Right cardiac atrium (tissue), 5 donors: ENCODE measurements around the gene OR2F1. TPM values are rescaled to one million over a fixed set of nuclear protein-coding genes. Genes with fewer than 3 reads are reported as not detected.

Source experiments
- ATAC-seq, 2 donors: fragments of 200-7000 bp; cut with Tn5 transposase; one replicate each; pipeline versions ENCODE4 v1.8.0 to v1.9.1; 2020; ENCODE audit warnings: moderate library complexity in 2 of 2, mild to moderate bottlenecking in 1 of 2
- DNase-seq, 3 donors: peaks; one replicate each; pipeline ENCODE4 v3.0.0-alpha.2; 2020
- H3K27ac ChIP-seq: one replicate; pipeline ENCODE4 v1.5.1; 2013; ENCODE audit warnings: mild to moderate bottlenecking, low read length, control low read depth, moderate library complexity
- H3K27me3 ChIP-seq: one replicate; pipeline ENCODE4 v1.6.1; 2013; ENCODE audit not compliant: control insufficient read depth, insufficient read depth
- H3K4me1 ChIP-seq: one replicate; pipeline ENCODE4 v1.6.1; 2013; ENCODE audit warnings: low read length; ENCODE audit not compliant: control insufficient read depth, insufficient read depth
- H3K4me3 ChIP-seq: one replicate; pipeline ENCODE4 v1.5.1; 2013; ENCODE audit warnings: low read length, control low read depth
- H3K9me3 ChIP-seq: one replicate; pipeline ENCODE4 v1.6.1; 2013; ENCODE audit warnings: low read length; ENCODE audit not compliant: control insufficient read depth
- WGBS: extraction: QIAGEN DNeasy Blood & Tissue Kit; methylation state at CpG from one replicate; pipeline ENCODE4 v1.1.7; 2013; 5-methylcytosine and 5-hydroxymethylcytosine counted together
- intact Hi-C, 4 donors: fragments of 100-400 bp; cut with DNase I; formaldehyde crosslinking; loops; one replicate each; pipeline versions ENCODE4 v1.11.0 to v1.14.0; 2022 to 2023
- polyA plus RNA-seq: library from polyadenylated mRNA; stranded (reverse); fragments of 200-250 nt; gene quantifications from one replicate; pipeline ENCODE4 v1.2.3, GENCODE V29; 2013
- total RNA-seq, 4 donors: library from RNA; stranded (reverse); fragmentation: NEBNext Ultra II Directional; extraction: Animal tissue kit (Norgen Biotek cat#: 25700); gene quantifications; one replicate each; pipeline ENCODE4 v1.2.1, GENCODE V29; 2021
- donor health status: healthy with polysubstance abuse.
- donor health status: DM: no; HTN: yes; CAD: no.
- donor health status: DM: no; HTN: no; CAD: no.
- donor health status: DM: no; HTN: yes; CAD: no; lungs with severe emphysema.
- donor health status: DM: yes; HTN: yes; CAD: no.

Gene OR2F1
- total and polyA plus RNA-seq, 5 donors = not detected

DNA sequence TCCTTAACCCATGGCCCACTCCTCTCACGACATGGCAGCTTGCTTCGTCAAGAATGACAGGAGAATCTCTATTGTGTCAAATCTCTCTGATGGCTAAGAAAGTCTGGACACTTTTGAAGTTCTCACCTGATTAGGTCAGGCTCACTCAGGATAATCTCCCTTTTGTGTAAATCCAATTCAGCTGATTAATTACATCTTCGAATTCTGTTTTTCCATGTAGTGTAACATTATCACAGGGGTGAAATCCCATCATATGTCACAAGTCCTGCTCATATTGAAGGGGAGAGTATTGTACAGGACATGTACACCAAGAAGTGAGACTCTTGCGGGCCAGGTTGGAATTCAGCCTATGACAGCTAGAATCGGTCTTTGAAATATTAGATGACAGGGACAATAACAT, 29.3 kb downstream of the OR2F1 start:
- Histone ChIP-seq H3K4me3 (no peak overlapping the region), H3K9me3 (no peaks in the 10 kb centered on the region), H3K27me3 (no peaks in the 10 kb centered on the region), H3K4me1 (no peaks in the 10 kb centered on the region), H3K27ac (no peak overlapping the region)
- WGBS = 91% methylated on average over 5 of the region's 5 CpGs
- DNase-seq (no peak), ATAC-seq (no peak)
- intact Hi-C loops = no loop called here

DNA sequence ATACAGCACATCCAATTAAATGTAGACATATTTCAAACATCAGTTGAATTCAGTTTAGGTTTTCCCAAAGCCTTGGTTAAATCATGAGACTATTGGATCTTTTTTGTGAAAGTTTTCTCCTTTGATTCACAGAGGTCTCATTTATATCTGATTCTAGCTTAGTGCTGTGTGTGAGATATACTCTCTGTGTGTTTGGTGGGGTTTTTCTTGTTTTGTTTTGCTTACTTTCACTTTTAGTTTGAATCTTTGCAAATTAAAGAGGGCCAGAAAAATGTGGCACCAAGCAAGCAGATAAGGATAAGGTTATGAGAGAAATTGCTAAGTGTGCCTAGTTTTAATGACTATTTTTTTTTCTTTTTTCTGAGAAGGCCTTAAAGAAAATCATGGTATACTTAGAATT, 32.9 kb downstream of the OR2F1 start:
- intact Hi-C loops = no loop called here
- no peak for ATAC-seq
- H3K4me1 ChIP-seq = no peaks in the 10 kb centered on the region

DNA sequence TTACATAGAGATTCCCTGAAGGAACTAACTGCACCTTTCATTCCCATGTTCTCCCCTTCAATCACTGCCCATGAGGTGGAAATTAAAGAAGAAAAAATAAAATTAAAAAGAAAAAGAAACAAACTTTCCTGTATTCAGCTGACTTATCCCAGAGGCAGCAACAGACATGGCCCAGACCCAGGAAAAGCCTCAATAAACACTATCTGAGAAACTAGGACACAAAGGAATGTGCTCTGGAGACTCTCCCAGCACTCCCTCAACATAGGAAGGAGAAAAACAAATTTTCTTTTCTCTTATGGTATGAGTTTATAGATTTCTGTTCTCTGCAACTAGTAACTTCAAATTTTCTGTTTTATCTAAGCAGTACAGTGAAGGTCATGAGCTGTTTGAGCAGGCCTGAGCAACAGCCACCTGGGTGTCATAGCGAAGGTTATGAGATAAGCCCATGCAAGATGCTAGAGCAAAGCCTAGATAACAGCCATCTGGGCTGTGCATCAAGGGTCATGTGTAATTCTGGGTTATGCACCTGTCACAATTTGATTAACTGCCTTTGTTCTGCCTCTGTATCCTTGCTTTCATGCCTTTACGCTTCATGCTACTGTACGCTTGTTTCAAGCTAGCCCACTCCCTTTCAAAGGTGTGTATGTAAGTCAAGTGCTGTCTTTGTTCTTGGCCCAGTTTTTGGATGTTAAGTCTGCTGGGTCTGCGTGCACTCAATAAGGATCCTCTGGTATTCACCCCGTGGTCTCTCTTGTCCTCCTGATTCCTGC, 34.5 kb downstream of the OR2F1 start:
- Histone ChIP-seq H3K9me3 (no peaks in the 10 kb centered on the region), H3K27ac (no peak overlapping the region), H3K27me3 (no peaks in the 10 kb centered on the region), H3K4me1 (no peaks in the 10 kb centered on the region), H3K4me3 (no peak overlapping the region)
- intact Hi-C loops = no loop called here
- no peak for ATAC-seq
- WGBS = 87% methylated on average over 5 of the region's 5 CpGs
- DNase-seq = no peak

More for the DNA sequence above, 32.9 kb downstream of the OR2F1 start:
- Histone ChIP-seq H3K9me3 (no peaks in the 10 kb centered on the region), H3K27ac (no peak overlapping the region), H3K4me3 (no peak overlapping the region), H3K27me3 (no peaks in the 10 kb centered on the region)
- no peak for DNase-seq

DNA sequence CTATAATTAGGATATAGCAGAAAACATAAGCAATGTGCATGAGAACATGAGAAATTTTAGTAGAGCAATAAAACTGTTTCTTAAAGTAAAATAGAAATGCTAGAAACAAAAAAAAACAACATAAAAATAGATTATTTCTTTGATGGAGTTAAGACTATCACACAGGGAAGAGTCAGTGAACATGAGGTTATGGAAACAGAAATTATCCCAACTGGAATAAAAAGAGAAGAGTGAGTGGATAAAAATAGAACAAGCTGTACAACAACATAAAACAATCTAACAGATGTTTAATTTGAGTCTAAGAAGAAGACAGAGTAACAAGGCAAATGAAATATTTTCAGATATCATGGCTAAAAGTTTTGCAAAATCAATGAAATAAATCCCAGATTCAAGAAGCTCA, 38.0 kb downstream of the OR2F1 start:
- intact Hi-C loops = no loop called here
- ATAC-seq (no peak), DNase-seq (no peak)
- H3K27me3 ChIP-seq = no peaks in the 10 kb centered on the region
- no peak overlapping the region for H3K27ac ChIP-seq
- no peaks in the 10 kb centered on the region for H3K4me1 ChIP-seq
- no peak overlapping the region for H3K4me3 ChIP-seq
- H3K9me3 ChIP-seq = no peaks in the 10 kb centered on the region

DNA sequence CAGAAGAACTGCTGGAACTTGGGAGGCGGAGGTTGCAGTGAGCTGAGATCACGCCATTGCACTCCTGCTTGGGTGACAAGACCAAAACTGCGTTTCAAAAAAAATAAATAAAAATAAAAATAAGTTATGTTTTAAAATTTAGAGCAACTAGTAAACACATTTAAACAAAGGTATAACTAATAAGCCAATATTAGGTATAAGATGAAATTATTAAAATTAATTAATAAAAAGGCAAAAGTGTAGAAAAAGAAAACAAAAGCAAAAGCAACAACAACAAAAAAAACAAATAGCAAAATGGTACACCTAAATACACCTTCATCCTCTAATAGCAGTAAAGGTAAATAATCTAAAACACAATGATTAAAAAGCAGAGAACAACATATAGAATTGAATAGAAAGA, 39.3 kb downstream of the OR2F1 start:
- 93% methylated on average over 3 of the region's 3 CpGs for WGBS
- H3K4me3 ChIP-seq = no peak overlapping the region
- no peaks in the 10 kb centered on the region for H3K4me1 ChIP-seq
- intact Hi-C loops = no loop called here
- DNase-seq (no peak), ATAC-seq (no peak)
- H3K27ac ChIP-seq = no peak overlapping the region
- no peaks in the 10 kb centered on the region for H3K9me3 ChIP-seq
- H3K27me3 ChIP-seq = no peaks in the 10 kb centered on the region

DNA sequence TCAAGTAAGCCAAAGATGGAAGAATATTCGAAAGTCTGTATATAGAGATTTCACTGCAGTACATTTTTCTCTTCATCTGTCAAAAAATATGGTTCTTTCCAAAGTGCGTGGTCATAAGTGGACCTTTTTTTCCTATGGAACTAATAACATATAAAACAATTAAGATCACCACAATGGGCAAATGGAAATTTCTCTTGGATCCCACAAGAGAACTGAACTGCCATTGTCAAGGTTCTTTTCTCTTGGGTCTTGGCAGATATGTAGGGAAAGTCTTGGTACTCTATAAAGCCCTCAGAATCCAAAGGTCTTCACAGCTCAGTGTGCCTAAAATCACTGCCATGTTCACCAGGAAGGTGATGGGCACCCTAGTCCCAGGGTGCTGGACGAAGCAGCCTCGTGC, 45.4 kb downstream of the OR2F1 start, which contains the start of gene OR6B1:
OR6B1 (plus strand) TSS at position 301 of the 400 bp plus-strand sequence. CDS start 3,677 bp downstream, outside the sequence.
- Histone ChIP-seq H3K4me3 (no peak within 1 kb of the TSS), H3K9me3 (no peaks in the 10 kb centered on the region), H3K4me1 (no peaks in the 10 kb centered on the region), H3K27ac (no peak within 1 kb of the TSS), H3K27me3 (no peaks in the 10 kb centered on the region)
- DNase-seq (no peak), ATAC-seq (no peak)
- 87% methylated on average over 4 of the region's 4 CpGs for WGBS
- intact Hi-C loops = no loop called here

DNA sequence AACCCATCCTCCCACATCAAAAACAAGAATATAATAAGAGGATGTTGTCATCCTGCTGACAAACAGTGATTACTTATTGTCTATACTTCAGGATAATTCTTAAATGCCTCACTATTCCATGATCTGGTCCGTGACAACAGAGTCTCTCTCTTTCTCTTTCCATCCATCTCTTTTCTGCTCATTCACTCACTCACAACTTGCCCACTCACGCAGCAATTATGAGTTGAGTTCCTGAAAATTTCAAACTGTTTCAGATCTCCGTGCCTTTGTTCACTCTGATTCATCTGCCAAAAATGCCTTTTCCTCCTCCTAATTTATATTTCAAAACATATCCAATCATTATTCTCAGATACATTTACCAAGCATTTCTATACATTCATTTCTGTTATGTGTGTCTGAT, 46.9 kb downstream of the OR2F1 start:
- Histone ChIP-seq H3K27me3 (no peaks in the 10 kb centered on the region), H3K4me3 (no peak overlapping the region), H3K27ac (no peak overlapping the region), H3K4me1 (no peaks in the 10 kb centered on the region), H3K9me3 (no peaks in the 10 kb centered on the region)
- intact Hi-C loops = no loop called here
- 69% methylated on average over 3 of the region's 3 CpGs for WGBS
- DNase-seq (no peak), ATAC-seq (no peak)

DNA sequence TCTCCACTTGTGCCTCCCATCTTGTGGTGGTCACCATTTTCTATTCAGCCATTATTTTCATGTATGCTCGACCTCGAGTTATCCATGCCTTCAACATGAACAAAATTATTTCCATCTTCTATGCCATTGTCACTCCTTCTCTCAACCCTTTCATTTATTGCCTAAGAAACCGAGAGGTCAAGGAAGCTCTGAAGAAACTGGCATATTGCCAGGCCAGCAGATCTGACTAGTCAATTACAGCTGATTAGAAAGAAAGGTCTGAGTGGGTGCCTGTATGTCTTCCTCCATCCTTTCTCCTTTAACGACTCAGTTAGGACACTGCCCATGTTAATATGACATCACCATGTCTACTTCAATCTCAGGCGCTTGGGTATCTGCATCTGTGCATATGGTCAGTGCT, 50.1 kb downstream of the OR2F1 start:
- no peaks in the 10 kb centered on the region for H3K27me3 ChIP-seq
- no peak overlapping the region for H3K27ac ChIP-seq
- ATAC-seq (no peak), DNase-seq (no peak)
- intact Hi-C loops = no loop called here
- WGBS = 76% methylated on average over 5 of the region's 5 CpGs
- no peaks in the 10 kb centered on the region for H3K9me3 ChIP-seq
- no peak overlapping the region for H3K4me3 ChIP-seq
- no peaks in the 10 kb centered on the region for H3K4me1 ChIP-seq

DNA sequence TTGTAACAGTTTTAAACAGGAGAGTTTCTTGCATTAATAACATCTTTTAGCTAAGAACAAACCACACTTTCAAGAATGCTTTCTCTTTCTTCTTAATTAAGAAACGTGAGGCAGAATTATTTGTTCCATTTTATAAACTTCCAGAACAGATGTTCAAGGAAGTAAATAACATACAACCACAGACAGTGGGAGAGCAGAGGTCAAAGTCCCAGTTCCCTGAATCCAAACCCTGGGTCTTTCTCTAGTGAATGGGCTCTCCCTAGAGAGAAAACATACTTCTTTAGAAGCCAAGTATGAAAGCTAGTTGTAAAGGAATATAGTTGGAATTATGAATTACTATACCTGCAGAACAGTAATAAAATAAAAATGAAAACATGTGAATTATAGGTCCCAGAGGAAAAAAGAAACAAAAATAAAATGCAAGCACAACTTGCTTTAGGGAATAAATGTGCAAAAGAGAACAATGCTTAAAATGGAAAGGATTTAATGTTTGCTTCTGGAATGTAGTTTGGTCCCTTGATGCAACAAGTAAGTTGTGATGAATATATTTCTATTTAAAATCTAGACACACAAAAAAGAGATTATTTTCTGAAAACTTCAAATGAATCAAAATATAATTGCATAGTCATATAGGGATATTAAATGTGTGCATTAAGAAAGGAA, 51.5 kb downstream of the OR2F1 start:
- ATAC-seq = no peak
- H3K27ac ChIP-seq = no peak overlapping the region
- no peak for DNase-seq
- no peaks in the 10 kb centered on the region for H3K4me1 ChIP-seq
- H3K4me3 ChIP-seq = no peak overlapping the region
- WGBS = 42% methylated on average over 1 of the region's 1 CpG
- H3K27me3 ChIP-seq = no peaks in the 10 kb centered on the region
- intact Hi-C loops = no loop called here
- H3K9me3 ChIP-seq = no peaks in the 10 kb centered on the region

DNA sequence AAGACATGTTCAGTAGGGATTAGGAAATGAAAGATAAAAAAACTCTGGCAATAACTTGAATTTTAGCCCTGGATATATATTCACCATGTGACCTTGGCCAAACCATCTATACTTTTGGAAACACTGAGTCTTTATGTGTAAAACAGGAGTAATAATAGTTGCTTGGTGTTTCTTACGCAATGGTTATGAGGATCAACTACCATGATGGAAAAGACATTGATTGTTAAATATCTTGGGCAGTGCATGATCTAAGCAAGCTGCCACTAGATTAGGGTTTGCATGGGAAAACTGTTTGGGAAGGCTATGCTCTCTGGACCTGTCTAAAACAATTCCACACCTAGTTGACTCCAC, 52.0 kb downstream of the OR2F1 start:
- Histone ChIP-seq H3K9me3 (no peaks in the 10 kb centered on the region), H3K4me3 (no peak overlapping the region), H3K27ac (no peak overlapping the region), H3K27me3 (no peaks in the 10 kb centered on the region), H3K4me1 (no peaks in the 10 kb centered on the region)
- DNase-seq = no peak
- intact Hi-C loops = no loop called here
- 96% methylated on average over 1 of the region's 1 CpG for WGBS
- ATAC-seq = no peak

DNA sequence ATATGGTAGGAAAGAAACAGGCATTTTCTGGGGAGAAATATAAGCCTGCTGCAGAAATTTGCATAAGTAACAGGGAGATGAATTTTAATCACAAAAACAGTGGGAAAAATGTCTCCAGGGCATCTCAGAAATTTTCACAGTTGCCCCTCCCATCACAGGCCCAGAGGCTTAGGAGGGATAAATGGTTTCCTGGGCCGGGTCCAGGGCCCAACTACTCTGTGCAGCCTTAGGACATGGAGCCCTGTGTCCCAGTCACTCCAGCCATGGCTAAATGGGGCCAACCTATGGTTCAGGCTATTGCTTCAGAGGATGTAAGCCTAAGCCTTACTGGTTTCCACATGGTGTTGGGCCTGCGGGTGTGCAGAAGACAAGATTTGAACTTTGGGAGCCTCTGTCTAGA, 54.7 kb downstream of the OR2F1 start:
- intact Hi-C loops = no loop called here
- DNase-seq (no peak), ATAC-seq (no peak)
- Histone ChIP-seq H3K27me3 (no peaks in the 10 kb centered on the region), H3K27ac (no peak overlapping the region), H3K4me1 (no peaks in the 10 kb centered on the region), H3K4me3 (no peak overlapping the region), H3K9me3 (no peaks in the 10 kb centered on the region)
- WGBS = 77% methylated on average over 2 of the region's 2 CpGs
